ENCODE measurements around the gene NDUFB5. TPM values are rescaled to one million over a fixed set of nuclear protein-coding genes. Genes with fewer than 3 reads are reported as not detected.
A peak's percentile ranks its signal among the peaks of the same experiment; 100 is the strongest.

The NDUFB5 gene
- total RNA-seq, 1 experiment from 2014 or later, result 116 TPM

- Histone ChIP-seq H3K4me1 (ENCODE audit: control insufficient read depth in 1 of 2, insufficient read depth in 2 of 2, low read length in 2 of 2) (peaks cover 4 to 19% of the 10 kb centered on the region in 2 experiments; a peak in 3 of 4 replicates), H3K27ac (ENCODE audit: low read depth, low read length) (no peak overlapping the region), H3K4me2 (ENCODE audit: low read length) (peak overlapping the region; percentile 69; the same call in 1 of the 2 replicates), H3K9me2 (ENCODE audit: insufficient read depth) (no peaks in the 10 kb centered on the region), H3K9ac (ENCODE audit: low read length) (no peak overlapping the region), H3K27me3 (ENCODE audit: insufficient read depth, low read length) (no peaks in the 10 kb centered on the region), H2AFZ (ENCODE audit: low read depth, low read length, poor library complexity, severe bottlenecking) (no peak overlapping the region), H3K79me2 (ENCODE audit: insufficient read depth, low read length) (peaks cover 69% of the 10 kb centered on the region), H3K4me3 (replicated peaks in 1 of 2; ENCODE audit: low read depth in 1 of 2, low read length in 2 of 2) (no peak overlapping the region), H3K9me3 (ENCODE audit: control insufficient read depth in 1 of 2, insufficient read depth in 1 of 2, low read depth in 1 of 2, low read length in 2 of 2) (no peaks in the 10 kb centered on the region), H3K36me3 (ENCODE audit: control insufficient read depth in 1 of 2, insufficient read depth in 2 of 2, low read length in 2 of 2) (no peaks in the 10 kb centered on the region), H4K20me1 (ENCODE audit: insufficient read depth) (no peaks in the 10 kb centered on the region)
- intact Hi-C loops (cut with micrococcal nuclease), result no loop called here
- ChIA-PET RAD21 (ENCODE audit: low non-redundant PET in 1 of 2, low total read pairs in 2 of 2, uncharacterized antibody in 2 of 2, unreplicated experiment in 2 of 2) (no interaction called here), CTCF (no interaction called here), POLR2A (interaction anchor here (0.7 kb wide), 1 partner anchor 460 kb away, joined by 4 read pairs; no protein-coding TSS in a partner anchor)
- no TSS peak for BruUV-seq (replicated peaks)
- TF ChIP-seq TCF7L2 (IDR thresholded peaks at IDR 0.05; ENCODE audit: borderline replicate concordance, extremely low read depth, insufficient read depth, insufficient read length) (no peak), REST (IDR thresholded peaks at IDR 0.05; ENCODE audit: low read depth) (no peak), ZBTB33 (IDR thresholded peaks at IDR 0.05; ENCODE audit: extremely low read depth, insufficient replicate concordance, low read length) (no peak), FOSL1 (IDR thresholded peaks at IDR 0.05; ENCODE audit: low read depth) (no peak)
- no peak for ATAC-seq
- DNase-seq (ENCODE audit: low read depth, low spot score), result no peak
These were observed 50.6 kb downstream of the NDUFB5 start for GRCh38 chr3:179655236-179655635.
